A549 (cell line): ENCODE data around the gene EXTL1. TPM values are rescaled to one million over a fixed set of nuclear protein-coding genes. Genes with fewer than 3 reads are reported as not detected.

Source experiments
- ATAC-seq, 2 experiments: fragments of 200-7000 bp in 1 of 2; fragments of >200 bp in 1 of 2; cut with Nextera tagmentation in 1 of 2; cut with Tn5 transposase in 1 of 2; 3 replicates each; pipeline versions ENCODE4 v1.8.0 to v1.9.1; 2018 to 2020; ENCODE audit warnings: mild to moderate bottlenecking in 1 of 2, moderate library complexity in 1 of 2
- CTCF ChIA-PET: fragments of 300-600 bp; sonication (Branson Sonifier 250); formaldehyde crosslinking; extraction: SDS; loops from one replicate; lab custom pipeline; 2021; ENCODE audit warnings: antibody characterized with exemption, inconsistent platforms; lab: Yijun Ruan, JAX
- POLR2A ChIA-PET: fragments of 350-600 bp; formaldehyde crosslinking; extraction: SDS; loops from one replicate; lab custom pipeline; 2021; ENCODE audit warnings: antibody characterized with exemption, inconsistent platforms; lab: Yijun Ruan, JAX
- DNase-seq, 2 experiments: peaks; one replicate each; pipeline versions ENCODE4 v3.0.0 to v3.0.0-alpha.2; 2011 to 2016; ENCODE audit warnings: low read depth in 1 of 2, low spot score in 1 of 2
- FAIRE-seq: peaks from 2 replicates; lab custom pipeline; 2011; peaks lifted over from hg19 to GRCh38; lab: Jason Lieb, UNC
- H3K27ac ChIP-seq, 2 experiments: fragments of >200 bp; sonication (Bioruptor Twin); formaldehyde crosslinking; 3 replicates each; pipeline ENCODE4 v1.5.1; 2016 to 2017
- H3K4me1 ChIP-seq: fragments of >200 bp; sonication (Bioruptor Twin); formaldehyde crosslinking; 3 replicates; pipeline ENCODE4 v1.6.1; 2016
- H3K4me2 ChIP-seq: fragments of >200 bp; sonication (Bioruptor Twin); formaldehyde crosslinking; 3 replicates; pipeline ENCODE4 v1.6.1; 2016
- H3K4me3 ChIP-seq: fragments of >200 bp; sonication (Bioruptor Twin); formaldehyde crosslinking; 3 replicates; pipeline ENCODE4 v1.5.1; 2016
- H3K9me3 ChIP-seq: fragments of >200 bp; sonication (Bioruptor Twin); formaldehyde crosslinking; 3 replicates; pipeline ENCODE4 v1.6.1; 2016
- CBX2 ChIP-seq: fragments of 200-600 bp; sonication (generic); IDR thresholded peaks from 2 replicates; pipeline ENCODE4 v1.6.1; 2016; ENCODE audit warnings: low read depth, mild to moderate bottlenecking, borderline replicate concordance
- CHD4 ChIP-seq: fragments of 200-600 bp; sonication (generic); IDR thresholded peaks from 2 replicates; pipeline ENCODE4 v1.6.1; 2016; ENCODE audit warnings: antibody characterized with exemption, mild to moderate bottlenecking, borderline replicate concordance
- EHF ChIP-seq: fragments of 250-450 bp; sonication (Bioruptor Pico); IDR thresholded peaks from 2 replicates; pipeline ENCODE4 v1.5.0; 2020; ENCODE audit warnings: mild to moderate bottlenecking
- HOXA7 ChIP-seq: fragments of 250-450 bp; sonication (Bioruptor Pico); IDR thresholded peaks from 2 replicates; pipeline ENCODE4 v1.5.0; 2020; ENCODE audit warnings: mild to moderate bottlenecking, moderate library complexity
- HOXB13 ChIP-seq: fragments of 250-450 bp; sonication (Bioruptor Pico); IDR thresholded peaks from 2 replicates; pipeline ENCODE4 v1.5.0; 2020; ENCODE audit warnings: low read depth, mild to moderate bottlenecking, moderate library complexity
- HOXB5 ChIP-seq: fragments of 250-450 bp; sonication (Bioruptor Pico); IDR thresholded peaks from 2 replicates; pipeline ENCODE4 v1.5.0; 2020; ENCODE audit warnings: mild to moderate bottlenecking, moderate library complexity
- JUN ChIP-seq, 2 experiments: fragments of >200 bp; sonication (Bioruptor Twin); formaldehyde crosslinking; IDR thresholded peaks; 2 replicates in 1 of 2; 3 replicates in 1 of 2; pipeline ENCODE4 v1.6.1; 2016 to 2017
- KDM1A ChIP-seq: fragments of 200-600 bp; sonication (generic); IDR thresholded peaks from 2 replicates; pipeline ENCODE4 v1.6.1; 2016; ENCODE audit warnings: low read depth, mild to moderate bottlenecking
- KDM5A ChIP-seq: fragments of 200-600 bp; sonication (generic); IDR thresholded peaks from 2 replicates; pipeline ENCODE4 v1.6.1; 2016; ENCODE audit warnings: antibody characterized with exemption, mild to moderate bottlenecking
- MAFK ChIP-seq: fragments of 450-650 bp; IDR thresholded peaks from 2 replicates; pipeline ENCODE4 v1.6.1; 2014; ENCODE audit not compliant: partially characterized antibody
- POLR2AphosphoS2 ChIP-seq: conservative IDR thresholded peaks from 2 replicates; pipeline ENCODE4 v1.6.1; 2012; ENCODE audit warnings: low read length, improper control_type of control experiment, inconsistent platforms
- RAD21 ChIP-seq, 2 experiments: fragments of >200 bp in 1 of 2; sonication (Bioruptor Twin) in 1 of 2; formaldehyde crosslinking in 1 of 2; IDR thresholded peaks in 1 of 2; conservative IDR thresholded peaks in 1 of 2; 2 replicates in 1 of 2; 3 replicates in 1 of 2; pipeline ENCODE4 v1.6.1; 2012 to 2018; ENCODE audit warnings: inconsistent platforms in 1 of 2
- RARB ChIP-seq: fragments of 250-450 bp; sonication (Bioruptor Pico); IDR thresholded peaks from 2 replicates; pipeline ENCODE4 v1.8.0; 2021; ENCODE audit warnings: mild to moderate bottlenecking, moderate library complexity
- RCOR1 ChIP-seq: fragments of 150-350 bp; IDR thresholded peaks from 2 replicates; pipeline ENCODE4 v1.6.1; 2014; ENCODE audit warnings: antibody characterized with exemption, low read length, low read depth
- ZSCAN20 ChIP-seq: fragments of 250-450 bp; sonication (Bioruptor Pico); IDR thresholded peaks from 2 replicates; pipeline ENCODE4 v1.8.0; 2022; ENCODE audit warnings: mild to moderate bottlenecking, moderate library complexity
- WGBS: methylation state at CpG from one replicate; pipeline ENCODE4 v1.1.6; 2017; ENCODE audit errors: missing lambda C conversion rate; 5-methylcytosine and 5-hydroxymethylcytosine counted together
- polyA plus RNA-seq, 4 experiments: library from polyadenylated mRNA; depleted of rRNA in 3 of 4; stranded (reverse); fragments of >200 nt; fragmentation: RNase III in 1 of 4; extraction: RNeasy Plus Mini Kit Qiagen cat#74134 plus additional on column Dnase treatment in 1 of 4; gene quantifications; 2 replicates in 3 of 4; 3 replicates in 1 of 4; pipeline ENCODE4 v1.2.3, GENCODE V29; 2011 to 2017
- TF ChIP-seq, protein P1 (sequence below): fragments of 250-450 bp; sonication (Bioruptor Pico); IDR thresholded peaks from 2 replicates; pipeline ENCODE4 v1.5.0; 2020; ENCODE audit warnings: low read depth, mild to moderate bottlenecking, moderate library complexity
- TF ChIP-seq, protein P2 (sequence below): fragments of >200 bp; sonication (Bioruptor Twin); formaldehyde crosslinking; IDR thresholded peaks from 3 replicates; pipeline ENCODE4 v1.5.1; 2016
- TF ChIP-seq, protein P3 (sequence below): fragments of 200-600 bp; sonication (generic); IDR thresholded peaks from 2 replicates; pipeline ENCODE4 v1.6.1; 2016; ENCODE audit warnings: antibody characterized with exemption, mild to moderate bottlenecking, moderate library complexity
- TF ChIP-seq, protein P4 (sequence below): IDR thresholded peaks from 2 replicates; pipeline ENCODE4 v1.6.1; 2012
- TF ChIP-seq, protein P5 (sequence below): IDR thresholded peaks from 2 replicates; pipeline ENCODE4 v1.6.1; 2012; ENCODE audit warnings: low read depth, borderline replicate concordance

The EXTL1 gene
- polyA plus RNA-seq, 2 of the 4 experiments (the other 2 are of a cell fraction), result 0.03 to 0.04 TPM

DNA sequence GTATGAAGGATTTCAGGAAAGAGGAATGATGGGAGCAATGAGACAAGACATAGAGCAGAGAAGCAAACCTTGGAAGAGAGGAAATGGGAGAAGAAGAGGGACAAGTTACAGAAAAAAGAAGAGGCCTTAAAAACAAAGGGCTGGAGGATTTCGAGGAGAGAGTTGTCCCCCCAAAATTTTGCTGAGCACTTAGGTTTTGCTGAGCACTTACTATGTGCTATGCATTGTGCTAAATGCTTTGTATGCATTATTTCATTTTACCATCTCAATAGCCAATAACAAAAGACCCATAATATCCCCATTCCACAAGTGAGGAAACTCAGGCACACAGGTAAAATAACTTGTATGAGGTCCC, 48.3 kb downstream of the EXTL1 start:
- ChIA-PET POLR2A (interaction anchor here (0.7 kb wide), 1 partner anchor 42 kb away, joined by 8 read pairs; the partner anchor contains the start of gene PDIK1L), CTCF (interaction anchor here (0.6 to 1.9 kb wide), 3 partner anchors 11 to 24 kb away, joined by 3 to 5 read pairs (median 3); partner anchors contain the start of gene SLC30A2)
- 17% methylated on average over 1 of the region's 1 CpG for WGBS
- TF ChIP-seq EHF (no peak), MAFK (peak; percentile 8), HOXB5 (CRISPR knock-in tag) (no peak), RARB (CRISPR knock-in tag) (no peak)
- TF ChIP-seq, protein P1, sequence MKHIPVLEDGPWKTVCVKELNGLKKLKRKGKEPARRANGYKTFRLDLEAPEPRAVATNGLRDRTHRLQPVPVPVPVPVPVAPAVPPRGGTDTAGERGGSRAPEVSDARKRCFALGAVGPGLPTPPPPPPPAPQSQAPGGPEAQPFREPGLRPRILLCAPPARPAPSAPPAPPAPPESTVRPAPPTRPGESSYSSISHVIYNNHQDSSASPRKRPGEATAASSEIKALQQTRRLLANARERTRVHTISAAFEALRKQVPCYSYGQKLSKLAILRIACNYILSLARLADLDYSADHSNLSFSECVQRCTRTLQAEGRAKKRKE (CRISPR knock-in tag), result no peak
- Histone ChIP-seq H3K4me3 (no peak overlapping the region), H3K4me1 (no peaks in the 10 kb centered on the region), H3K4me2 (no peak overlapping the region), H3K9me3 (no peaks in the 10 kb centered on the region), H3K27ac (no peak overlapping the region)
- DNase-seq (no peak), FAIRE-seq (no peak), ATAC-seq (no peak)

DNA sequence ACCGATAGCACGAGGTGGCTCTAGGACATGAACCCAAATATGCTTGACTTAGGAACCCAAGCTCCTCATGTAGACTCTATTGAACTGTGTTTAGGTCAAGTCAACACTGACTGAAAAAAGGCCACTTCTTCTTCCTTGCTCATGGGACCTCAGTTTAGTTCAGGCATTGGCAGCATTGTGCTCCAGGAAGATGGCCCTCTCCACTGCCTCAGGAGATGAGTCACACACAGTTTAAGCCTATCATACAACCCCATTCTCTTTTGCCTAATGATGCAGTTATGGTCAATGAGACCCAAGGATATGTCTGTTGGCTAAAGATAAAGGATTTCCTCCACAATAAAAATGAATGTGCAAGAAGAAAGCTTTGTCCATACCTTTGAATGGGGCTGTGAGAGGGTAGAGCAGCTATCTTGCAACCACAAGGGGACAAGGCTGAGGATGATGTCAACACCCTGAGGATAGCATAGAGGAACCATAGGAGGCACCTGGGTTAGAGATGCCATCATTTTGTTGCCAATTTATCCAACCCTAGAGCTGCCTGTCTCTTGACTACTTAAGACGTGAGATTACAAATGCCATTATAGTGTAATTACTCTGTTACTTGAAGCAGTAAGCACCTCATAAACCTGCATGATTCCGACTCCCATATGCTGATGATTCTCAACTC, 48.9 kb downstream of the EXTL1 start:
- no peaks in the 10 kb centered on the region for H3K9me3 ChIP-seq
- FAIRE-seq (no peak), ATAC-seq (no peak), DNase-seq (no peak)
- CTCF ChIA-PET, result interaction anchor here (1.3 to 1.4 kb wide), 2 partner anchors 11 to 14 kb away, joined by 3 read pairs; no protein-coding TSS in a partner anchor
- H3K4me2 ChIP-seq, result no peak overlapping the region
- POLR2A ChIA-PET, result no interaction called here
- H3K27ac ChIP-seq, result no peak overlapping the region
- H3K4me1 ChIP-seq, result no peaks in the 10 kb centered on the region
- no peak overlapping the region for H3K4me3 ChIP-seq
- TF ChIP-seq, protein P2, sequence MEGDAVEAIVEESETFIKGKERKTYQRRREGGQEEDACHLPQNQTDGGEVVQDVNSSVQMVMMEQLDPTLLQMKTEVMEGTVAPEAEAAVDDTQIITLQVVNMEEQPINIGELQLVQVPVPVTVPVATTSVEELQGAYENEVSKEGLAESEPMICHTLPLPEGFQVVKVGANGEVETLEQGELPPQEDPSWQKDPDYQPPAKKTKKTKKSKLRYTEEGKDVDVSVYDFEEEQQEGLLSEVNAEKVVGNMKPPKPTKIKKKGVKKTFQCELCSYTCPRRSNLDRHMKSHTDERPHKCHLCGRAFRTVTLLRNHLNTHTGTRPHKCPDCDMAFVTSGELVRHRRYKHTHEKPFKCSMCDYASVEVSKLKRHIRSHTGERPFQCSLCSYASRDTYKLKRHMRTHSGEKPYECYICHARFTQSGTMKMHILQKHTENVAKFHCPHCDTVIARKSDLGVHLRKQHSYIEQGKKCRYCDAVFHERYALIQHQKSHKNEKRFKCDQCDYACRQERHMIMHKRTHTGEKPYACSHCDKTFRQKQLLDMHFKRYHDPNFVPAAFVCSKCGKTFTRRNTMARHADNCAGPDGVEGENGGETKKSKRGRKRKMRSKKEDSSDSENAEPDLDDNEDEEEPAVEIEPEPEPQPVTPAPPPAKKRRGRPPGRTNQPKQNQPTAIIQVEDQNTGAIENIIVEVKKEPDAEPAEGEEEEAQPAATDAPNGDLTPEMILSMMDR, result no peak
- TF ChIP-seq CHD4, result no peak
- WGBS, result 47% methylated on average over 4 of the region's 4 CpGs

DNA sequence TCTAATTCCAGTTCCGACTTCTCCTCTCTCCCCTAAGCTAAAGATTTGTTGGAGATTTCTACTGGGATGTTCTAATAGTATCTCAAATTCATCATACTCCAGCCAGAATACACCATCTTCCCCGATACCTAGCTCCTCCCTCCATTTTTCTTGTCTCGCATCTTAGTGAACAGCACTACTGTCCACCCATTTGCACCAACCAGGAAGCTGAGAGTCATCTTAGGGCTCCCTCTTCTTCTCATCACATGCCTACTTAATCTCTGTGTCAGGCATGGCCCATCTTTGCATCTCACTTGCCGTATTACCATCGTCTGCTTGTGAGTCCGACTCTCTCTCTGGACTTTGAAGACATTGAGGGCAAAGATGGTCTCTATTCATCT, 49.4 kb downstream of the EXTL1 start:
- H3K4me1 ChIP-seq, result no peaks in the 10 kb centered on the region
- ChIA-PET POLR2A (no interaction called here), CTCF (interaction anchor here (1.3 to 1.4 kb wide), 2 partner anchors 12 to 15 kb away, joined by 3 read pairs; no protein-coding TSS in a partner anchor)
- no peak overlapping the region for H3K4me3 ChIP-seq
- no peak for FAIRE-seq
- H3K9me3 ChIP-seq, result no peaks in the 10 kb centered on the region
- ATAC-seq, result no peak
- H3K4me2 ChIP-seq, result no peak overlapping the region
- no peak overlapping the region for H3K27ac ChIP-seq
- no peak for DNase-seq
- 63% methylated on average over 6 of the region's 6 CpGs for WGBS
- no peak for TF ChIP-seq KDM5A
- TF ChIP-seq, protein P3, sequence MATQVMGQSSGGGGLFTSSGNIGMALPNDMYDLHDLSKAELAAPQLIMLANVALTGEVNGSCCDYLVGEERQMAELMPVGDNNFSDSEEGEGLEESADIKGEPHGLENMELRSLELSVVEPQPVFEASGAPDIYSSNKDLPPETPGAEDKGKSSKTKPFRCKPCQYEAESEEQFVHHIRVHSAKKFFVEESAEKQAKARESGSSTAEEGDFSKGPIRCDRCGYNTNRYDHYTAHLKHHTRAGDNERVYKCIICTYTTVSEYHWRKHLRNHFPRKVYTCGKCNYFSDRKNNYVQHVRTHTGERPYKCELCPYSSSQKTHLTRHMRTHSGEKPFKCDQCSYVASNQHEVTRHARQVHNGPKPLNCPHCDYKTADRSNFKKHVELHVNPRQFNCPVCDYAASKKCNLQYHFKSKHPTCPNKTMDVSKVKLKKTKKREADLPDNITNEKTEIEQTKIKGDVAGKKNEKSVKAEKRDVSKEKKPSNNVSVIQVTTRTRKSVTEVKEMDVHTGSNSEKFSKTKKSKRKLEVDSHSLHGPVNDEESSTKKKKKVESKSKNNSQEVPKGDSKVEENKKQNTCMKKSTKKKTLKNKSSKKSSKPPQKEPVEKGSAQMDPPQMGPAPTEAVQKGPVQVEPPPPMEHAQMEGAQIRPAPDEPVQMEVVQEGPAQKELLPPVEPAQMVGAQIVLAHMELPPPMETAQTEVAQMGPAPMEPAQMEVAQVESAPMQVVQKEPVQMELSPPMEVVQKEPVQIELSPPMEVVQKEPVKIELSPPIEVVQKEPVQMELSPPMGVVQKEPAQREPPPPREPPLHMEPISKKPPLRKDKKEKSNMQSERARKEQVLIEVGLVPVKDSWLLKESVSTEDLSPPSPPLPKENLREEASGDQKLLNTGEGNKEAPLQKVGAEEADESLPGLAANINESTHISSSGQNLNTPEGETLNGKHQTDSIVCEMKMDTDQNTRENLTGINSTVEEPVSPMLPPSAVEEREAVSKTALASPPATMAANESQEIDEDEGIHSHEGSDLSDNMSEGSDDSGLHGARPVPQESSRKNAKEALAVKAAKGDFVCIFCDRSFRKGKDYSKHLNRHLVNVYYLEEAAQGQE, result no peak
- TF ChIP-seq, protein P4, sequence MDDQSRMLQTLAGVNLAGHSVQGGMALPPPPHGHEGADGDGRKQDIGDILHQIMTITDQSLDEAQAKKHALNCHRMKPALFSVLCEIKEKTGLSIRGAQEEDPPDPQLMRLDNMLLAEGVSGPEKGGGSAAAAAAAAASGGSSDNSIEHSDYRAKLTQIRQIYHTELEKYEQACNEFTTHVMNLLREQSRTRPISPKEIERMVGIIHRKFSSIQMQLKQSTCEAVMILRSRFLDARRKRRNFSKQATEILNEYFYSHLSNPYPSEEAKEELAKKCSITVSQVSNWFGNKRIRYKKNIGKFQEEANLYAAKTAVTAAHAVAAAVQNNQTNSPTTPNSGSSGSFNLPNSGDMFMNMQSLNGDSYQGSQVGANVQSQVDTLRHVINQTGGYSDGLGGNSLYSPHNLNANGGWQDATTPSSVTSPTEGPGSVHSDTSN, result no peak
- TF ChIP-seq, protein P2, result no peak
- no peak for TF ChIP-seq HOXB13 (CRISPR knock-in tag)
- TF ChIP-seq KDM1A, result no peak
- TF ChIP-seq RAD21 (conservative IDR thresholded peaks at IDR 0.05 in 1 of 2, IDR thresholded peaks at IDR 0.05 in 1 of 2), result no peak
- no peak for TF ChIP-seq ZSCAN20 (CRISPR knock-in tag)
- TF ChIP-seq JUN (IDR thresholded peaks at IDR 0.05), result no peak
- TF ChIP-seq HOXA7 (CRISPR knock-in tag), result no peak
- no peak for TF ChIP-seq CBX2
- TF ChIP-seq POLR2AphosphoS2, result no peak
- TF ChIP-seq, protein P1 (CRISPR knock-in tag), result no peak
- TF ChIP-seq RCOR1, result no peak
- TF ChIP-seq, protein P5, sequence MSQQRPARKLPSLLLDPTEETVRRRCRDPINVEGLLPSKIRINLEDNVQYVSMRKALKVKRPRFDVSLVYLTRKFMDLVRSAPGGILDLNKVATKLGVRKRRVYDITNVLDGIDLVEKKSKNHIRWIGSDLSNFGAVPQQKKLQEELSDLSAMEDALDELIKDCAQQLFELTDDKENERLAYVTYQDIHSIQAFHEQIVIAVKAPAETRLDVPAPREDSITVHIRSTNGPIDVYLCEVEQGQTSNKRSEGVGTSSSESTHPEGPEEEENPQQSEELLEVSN, result no peak
